HG03097 (cell line): Measurements from ENCODE around the gene SSPN.
A peak's percentile ranks its signal among the peaks of the same experiment; 100 is the strongest.

Experiments used
- ATAC-seq: cut with Tn5 transposase; IDR thresholded peaks from one replicate; pipeline ENCODE4 v1.9.1; 2021; ENCODE audit not compliant: unreplicated experiment, low FRiP score

SSPN gene

DNA sequence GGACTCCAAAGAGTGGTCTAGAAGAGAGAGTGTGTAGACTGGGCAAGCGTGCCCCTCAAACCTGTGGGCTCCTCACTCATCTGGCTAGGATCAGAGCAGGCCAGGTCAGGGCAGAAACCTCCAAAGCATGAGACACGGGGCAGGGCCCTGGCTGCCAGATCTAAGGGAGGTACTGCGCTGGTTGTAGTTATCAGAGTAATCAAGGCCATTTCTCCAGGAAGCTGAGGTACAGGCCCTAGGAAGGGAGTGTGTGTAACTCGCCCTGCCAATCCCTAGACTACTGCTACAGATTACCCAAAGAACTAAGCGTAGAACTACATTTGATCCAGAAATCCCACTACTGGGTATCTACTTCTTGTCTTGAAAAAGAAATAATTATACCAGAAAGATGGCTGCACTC, 84.5 kb downstream of the SSPN start:
- no peak for ATAC-seq

GRCh38 chr12:26280869-26281268, 85.5 kb downstream of the SSPN start:
- no peak for ATAC-seq

DNA sequence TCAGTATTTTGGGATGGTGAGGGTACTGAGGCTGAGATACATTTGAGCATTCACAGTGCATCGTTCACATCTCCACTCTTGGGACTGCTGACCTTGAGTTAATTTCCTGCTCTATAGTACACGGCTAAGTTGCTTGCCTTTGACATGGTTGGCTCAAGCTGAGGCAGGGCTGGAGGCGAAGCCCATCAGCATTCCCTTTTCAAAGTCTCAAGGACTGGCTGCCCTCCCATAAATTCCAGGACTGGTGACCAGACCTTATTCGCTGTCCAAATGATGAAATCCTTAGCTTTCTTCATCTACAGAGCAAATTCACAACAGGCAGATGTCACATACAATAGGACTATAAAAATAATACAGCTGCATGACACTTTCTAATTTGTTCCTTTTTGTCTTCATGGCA, 85.9 kb downstream of the SSPN start:
- ATAC-seq = no peak

DNA sequence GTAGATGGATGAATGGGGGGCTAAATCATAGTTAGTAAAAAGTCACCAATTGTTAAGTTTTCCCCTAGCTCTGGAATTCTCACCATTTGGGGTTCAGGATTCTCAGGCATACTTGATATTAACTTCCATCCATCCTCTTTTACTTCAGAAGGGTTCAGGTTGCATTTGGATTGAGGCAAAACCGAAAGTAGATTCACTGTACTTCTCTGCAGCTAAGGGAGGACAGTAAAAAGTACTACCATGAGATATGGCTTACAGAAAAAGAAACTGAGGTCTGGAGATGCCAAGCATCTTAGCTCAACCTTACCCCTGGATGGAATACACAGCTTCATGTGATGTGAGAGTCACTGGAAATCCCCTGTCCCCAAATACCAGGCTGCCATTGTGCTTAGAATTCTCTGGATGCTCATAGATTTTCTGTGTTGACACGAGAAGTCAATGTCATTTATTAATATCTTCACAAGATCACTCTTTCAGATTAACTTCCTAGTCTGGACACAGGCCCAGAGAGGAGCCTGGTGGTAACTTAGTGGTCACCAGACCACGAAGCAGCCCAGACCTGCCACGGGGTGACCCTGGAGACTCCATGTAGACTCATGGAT, 87.1 kb downstream of the SSPN start:
- ATAC-seq = no peak

DNA sequence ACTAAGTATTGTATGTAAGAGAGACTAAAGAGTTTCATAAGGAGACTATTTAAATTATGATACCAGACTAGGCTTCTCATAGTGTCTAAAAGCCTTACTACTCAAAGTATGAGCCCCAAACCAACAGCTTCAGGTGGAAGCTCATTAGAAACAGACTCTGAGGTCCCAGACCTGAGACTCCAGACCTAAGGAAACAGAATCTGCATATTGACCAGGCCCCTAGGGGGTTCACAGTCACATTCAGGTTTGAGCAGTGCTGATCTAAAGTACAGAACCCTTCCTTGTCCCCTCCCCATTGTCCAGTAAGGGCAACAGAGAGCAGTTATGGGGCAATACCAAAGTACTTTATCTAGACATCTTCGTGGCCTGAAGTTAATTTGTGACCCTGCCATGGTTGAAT, 87.7 kb downstream of the SSPN start:
- ATAC-seq = no peak

GRCh38 chr12:26283617-26284016, 88.2 kb downstream of the SSPN start:
- ATAC-seq = no peak

DNA sequence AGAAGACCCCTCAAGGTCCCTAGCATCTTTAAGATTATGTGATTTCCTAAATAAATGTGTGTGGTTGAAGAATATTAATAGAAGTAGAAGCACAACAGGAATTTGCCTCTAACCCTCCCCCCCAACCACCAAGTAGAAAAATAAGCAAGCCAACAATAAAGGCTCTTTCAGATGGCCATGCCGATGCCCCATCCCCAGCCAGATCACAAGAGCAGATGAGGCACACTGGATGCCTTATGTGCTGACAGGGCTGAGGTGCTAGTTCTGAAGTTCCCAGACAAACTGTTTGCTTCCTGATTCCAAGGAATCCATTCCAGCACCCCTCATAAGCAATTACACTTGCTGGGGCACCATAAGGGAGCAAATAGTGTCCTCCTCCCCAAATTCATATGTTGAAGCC, 90.0 kb downstream of the SSPN start:
- no peak for ATAC-seq

GRCh38 chr12:26286186-26286585, 90.8 kb downstream of the SSPN start:
- ATAC-seq = no peak

- no peak for ATAC-seq
These were observed 92.5 kb downstream of the SSPN start for GRCh38 chr12:26287671-26288381.

DNA sequence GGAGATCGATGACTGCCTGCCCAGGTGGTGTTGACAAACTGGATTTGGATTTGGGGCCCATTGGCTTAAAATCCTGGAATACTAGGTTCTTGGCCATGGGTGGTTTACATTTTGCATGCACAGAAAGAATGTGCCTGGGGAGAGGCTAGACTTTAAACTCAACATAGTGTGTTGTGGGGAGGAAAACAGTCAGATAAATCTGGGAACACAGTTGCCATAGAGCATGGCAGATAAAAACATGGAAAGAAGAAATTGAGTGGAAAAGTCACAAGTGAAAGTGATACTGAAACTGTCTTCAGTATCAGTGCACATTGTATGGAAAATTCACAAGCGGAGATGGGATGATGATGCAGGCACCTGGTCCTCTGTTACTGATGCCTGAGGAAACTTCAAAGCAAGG, 95.2 kb downstream of the SSPN start:
- ATAC-seq = no peak

- ATAC-seq = no peak
These were observed 97.2 kb downstream of the SSPN start for GRCh38 chr12:26292596-26292995.

GRCh38 chr12:26293612-26294011, 98.2 kb downstream of the SSPN start:
- ATAC-seq = no peak

GRCh38 chr12:26295001-26295400, 99.6 kb downstream of the SSPN start:
- ATAC-seq = no peak

GRCh38 chr12:26297396-26298070, 102.2 kb downstream of the SSPN start:
- no peak for ATAC-seq

- ATAC-seq = peak; percentile 97
These were observed 103.6 kb downstream of the SSPN start for GRCh38 chr12:26298785-26299621.

- no peak for ATAC-seq
These were observed 104.4 kb downstream of the SSPN start for GRCh38 chr12:26299751-26300150.
